ENCODE measurements around the gene TMPRSS9.

- TF ChIP-seq, protein P1, sequence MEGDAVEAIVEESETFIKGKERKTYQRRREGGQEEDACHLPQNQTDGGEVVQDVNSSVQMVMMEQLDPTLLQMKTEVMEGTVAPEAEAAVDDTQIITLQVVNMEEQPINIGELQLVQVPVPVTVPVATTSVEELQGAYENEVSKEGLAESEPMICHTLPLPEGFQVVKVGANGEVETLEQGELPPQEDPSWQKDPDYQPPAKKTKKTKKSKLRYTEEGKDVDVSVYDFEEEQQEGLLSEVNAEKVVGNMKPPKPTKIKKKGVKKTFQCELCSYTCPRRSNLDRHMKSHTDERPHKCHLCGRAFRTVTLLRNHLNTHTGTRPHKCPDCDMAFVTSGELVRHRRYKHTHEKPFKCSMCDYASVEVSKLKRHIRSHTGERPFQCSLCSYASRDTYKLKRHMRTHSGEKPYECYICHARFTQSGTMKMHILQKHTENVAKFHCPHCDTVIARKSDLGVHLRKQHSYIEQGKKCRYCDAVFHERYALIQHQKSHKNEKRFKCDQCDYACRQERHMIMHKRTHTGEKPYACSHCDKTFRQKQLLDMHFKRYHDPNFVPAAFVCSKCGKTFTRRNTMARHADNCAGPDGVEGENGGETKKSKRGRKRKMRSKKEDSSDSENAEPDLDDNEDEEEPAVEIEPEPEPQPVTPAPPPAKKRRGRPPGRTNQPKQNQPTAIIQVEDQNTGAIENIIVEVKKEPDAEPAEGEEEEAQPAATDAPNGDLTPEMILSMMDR (IDR thresholded peaks at IDR 0.05), result no peak
- no peak for TF ChIP-seq POLR2A (IDR thresholded peaks at IDR 0.05)
These were observed 38.3 kb upstream of the TMPRSS9 start for GRCh38 chr19:2321565-2322283.
